ENCODE data around the gene SIN3B. TPM values are rescaled to one million over a fixed set of nuclear protein-coding genes. Genes with fewer than 3 reads are reported as not detected.

SIN3B gene
- total RNA-seq, 1 experiment from 2014 or later: 18.8 TPM

DNA sequence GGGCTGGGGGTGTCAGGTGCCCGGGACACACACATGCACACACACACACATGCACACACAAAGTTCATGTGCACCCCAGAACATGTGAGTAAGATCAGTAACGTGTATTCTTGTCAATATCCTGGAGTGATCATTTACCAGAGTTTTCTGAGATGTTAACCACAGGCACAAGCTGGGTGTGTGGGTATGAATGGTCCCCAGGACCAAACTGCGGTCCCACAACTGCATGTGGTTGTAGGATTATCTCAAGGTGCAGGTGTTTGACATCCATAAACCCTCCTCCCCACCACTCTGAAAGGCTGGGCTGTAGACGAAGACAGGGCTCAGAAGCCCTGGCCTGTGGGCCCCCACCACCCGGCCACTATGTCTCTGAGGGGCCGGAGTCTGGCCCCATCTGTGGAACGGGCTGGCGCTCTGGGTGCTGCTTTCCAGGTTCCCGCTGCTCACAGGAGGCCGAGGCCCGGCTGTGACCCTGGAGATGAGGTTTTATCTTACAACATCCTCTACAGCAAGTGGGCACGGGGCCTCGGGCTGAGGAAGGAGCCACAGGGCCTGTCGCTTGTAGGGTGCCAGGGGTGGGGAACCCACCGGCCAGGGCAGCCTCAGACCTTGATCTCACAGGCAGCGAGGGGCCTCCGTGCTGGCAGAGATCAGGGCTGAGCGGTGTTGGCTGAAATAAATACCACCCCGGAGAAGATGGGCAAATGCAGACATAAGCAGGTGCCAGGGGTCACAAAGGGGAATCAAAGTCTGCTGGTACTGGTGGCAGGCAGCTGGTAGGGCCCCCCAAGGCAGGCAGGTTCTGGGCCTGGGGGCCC, 63.9 kb downstream of the SIN3B start:
- no peak for DNase-seq (ENCODE audit: low read depth in 1 of 2, low spot score in 2 of 2)
- Histone ChIP-seq H3K4me3 (no peak overlapping the region), H3K27ac (no peak overlapping the region), H3K4me1 (replicated peaks) (peaks cover 23% of the 10 kb centered on the region), H3K27me3 (replicated peaks) (no peaks in the 10 kb centered on the region), H3K9me3 (replicated peaks) (no peaks in the 10 kb centered on the region; the same call in 1 of the 2 replicates), H3K36me3 (no peaks in the 10 kb centered on the region)

DNA sequence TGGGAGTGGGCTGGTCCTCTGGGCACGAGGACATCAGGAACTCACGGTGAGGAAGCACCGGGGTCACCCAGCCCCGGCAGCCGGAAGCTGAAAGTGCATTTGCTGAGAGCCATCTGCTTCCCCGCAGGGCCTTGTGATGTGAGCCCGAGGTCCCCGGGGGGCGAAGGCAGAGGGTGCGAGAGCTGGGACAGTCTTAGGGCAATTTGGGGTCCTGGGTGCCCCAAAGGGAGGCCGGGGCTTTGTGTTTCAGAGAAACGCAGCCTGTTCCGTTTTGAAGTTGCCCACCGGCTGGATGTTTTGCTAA, 64.4 kb downstream of the SIN3B start:
- H3K4me3 ChIP-seq: no peak overlapping the region
- H3K27me3 ChIP-seq (replicated peaks): no peaks in the 10 kb centered on the region
- peaks cover 18% of the 10 kb centered on the region for H3K4me1 ChIP-seq (replicated peaks)
- DNase-seq (ENCODE audit: low read depth in 1 of 2, low spot score in 2 of 2): no peak
- no peaks in the 10 kb centered on the region for H3K36me3 ChIP-seq
- no peaks in the 10 kb centered on the region; the same call in 1 of the 2 replicates for H3K9me3 ChIP-seq (replicated peaks)
- no peak overlapping the region for H3K27ac ChIP-seq

DNA sequence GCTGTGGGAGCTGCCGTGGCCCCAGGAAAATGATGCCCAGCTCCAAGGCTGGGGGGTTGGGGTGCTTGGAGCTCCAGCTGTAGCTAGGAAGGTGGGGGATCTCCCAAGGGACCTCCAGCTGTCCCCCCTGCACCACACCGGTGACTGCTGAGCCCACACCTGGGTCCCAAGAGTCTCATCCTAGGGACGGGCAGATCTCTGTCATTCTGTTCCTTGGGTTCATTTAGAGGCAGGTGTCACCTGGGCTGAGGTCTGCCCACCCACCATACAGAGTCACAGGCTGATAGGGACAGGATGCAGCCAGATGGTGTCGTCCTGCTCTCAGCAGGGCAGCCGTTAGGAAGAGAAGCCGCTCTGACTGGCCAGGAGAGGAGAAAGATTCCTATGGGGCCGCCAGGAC, 64.9 kb downstream of the SIN3B start:
- Histone ChIP-seq H3K27me3 (replicated peaks) (no peaks in the 10 kb centered on the region), H3K36me3 (no peaks in the 10 kb centered on the region), H3K27ac (no peak overlapping the region), H3K9me3 (replicated peaks) (no peaks in the 10 kb centered on the region; the same call in 1 of the 2 replicates), H3K4me3 (no peak overlapping the region), H3K4me1 (replicated peaks) (peaks cover 13% of the 10 kb centered on the region)
- no peak for DNase-seq (ENCODE audit: low read depth in 1 of 2, low spot score in 2 of 2)

DNA sequence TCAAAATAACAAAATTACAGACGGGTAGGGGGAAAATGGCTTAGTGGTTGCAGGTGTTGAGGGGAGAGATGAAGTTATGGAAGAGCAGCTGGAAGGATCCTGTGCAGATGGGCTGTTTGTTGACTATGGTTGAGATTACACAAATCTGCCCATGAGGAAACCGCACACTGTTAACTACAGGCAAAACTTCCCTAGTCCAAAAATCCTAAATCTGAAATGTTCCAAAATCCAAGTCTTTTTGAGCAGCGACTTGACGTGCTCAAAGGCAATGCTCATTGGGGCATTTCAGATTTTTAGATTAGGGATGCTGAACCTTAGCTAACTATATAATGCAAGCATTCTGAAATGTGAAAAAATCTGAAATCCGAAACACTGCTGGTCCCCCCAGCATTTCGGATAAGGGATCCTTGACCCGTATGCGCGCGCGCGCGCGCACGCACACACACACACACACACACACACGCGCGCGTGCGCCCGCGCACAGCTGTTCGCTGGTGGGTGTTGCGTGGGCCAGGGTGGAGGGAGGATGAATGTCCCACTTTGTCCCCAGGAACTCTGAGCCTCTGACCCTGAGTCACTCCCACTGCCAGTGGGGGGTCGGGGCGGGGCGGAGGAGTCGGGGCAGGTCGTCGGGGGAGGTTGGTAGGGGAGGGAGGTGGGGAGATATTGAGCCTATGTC, 66.4 kb downstream of the SIN3B start:
- no peaks in the 10 kb centered on the region for H3K36me3 ChIP-seq
- H3K27ac ChIP-seq: no peak overlapping the region
- H3K9me3 ChIP-seq (replicated peaks): no peaks in the 10 kb centered on the region; the same call in 1 of the 2 replicates
- peak in 1 of 2 experiments; percentile 14 for DNase-seq (ENCODE audit: low read depth in 1 of 2, low spot score in 2 of 2)
- peaks cover 12% of the 10 kb centered on the region for H3K4me1 ChIP-seq (replicated peaks)
- peak overlapping the region; percentile 46 for H3K4me3 ChIP-seq
- H3K27me3 ChIP-seq (replicated peaks): no peaks in the 10 kb centered on the region

DNA sequence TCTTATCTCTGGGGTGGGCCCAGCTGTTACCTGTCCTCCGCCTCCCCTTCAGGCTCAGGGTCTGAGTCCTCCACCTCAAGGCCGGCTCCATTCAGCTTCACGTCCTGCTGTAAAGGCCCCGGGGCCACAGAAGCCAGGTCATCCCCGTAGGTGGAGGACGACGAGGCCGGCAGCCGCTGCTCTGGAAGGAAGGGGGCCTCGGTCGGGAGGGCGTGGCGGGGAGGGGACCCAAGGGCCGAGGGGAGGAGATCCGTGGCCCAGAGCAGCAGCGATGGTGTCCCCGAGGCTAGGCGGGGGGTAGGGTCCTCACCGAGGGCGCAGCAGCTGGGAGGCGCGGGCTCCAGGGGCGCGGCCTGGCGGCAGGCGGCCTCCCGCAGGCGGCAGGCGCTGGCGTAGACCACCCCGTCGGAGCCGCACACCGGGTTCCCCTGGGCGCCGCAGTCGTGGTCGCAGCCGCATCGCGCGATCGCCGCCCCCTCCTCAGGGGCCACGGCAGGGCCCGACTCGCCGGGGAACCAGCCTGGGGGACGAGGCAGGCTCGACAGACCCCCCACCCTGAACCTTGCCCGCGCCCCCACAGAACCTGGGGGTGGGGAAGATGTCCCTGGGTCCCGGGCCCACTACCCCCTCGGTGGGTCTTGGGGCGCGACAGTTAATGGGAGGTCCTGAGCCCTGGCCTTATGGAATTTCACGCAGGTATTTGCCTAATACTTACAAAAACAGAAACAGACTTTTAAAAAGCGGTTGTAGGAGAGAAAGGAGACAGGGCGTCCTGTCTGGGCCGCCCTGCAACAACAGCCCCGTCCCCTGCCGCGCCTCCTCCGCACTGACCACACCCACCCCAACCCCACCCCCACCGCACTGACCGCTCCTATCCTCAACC, 67.2 kb downstream of the SIN3B start:
- Histone ChIP-seq H3K4me1 (replicated peaks) (peaks cover 12% of the 10 kb centered on the region), H3K27ac (peak overlapping the region; percentile 44), H3K36me3 (no peaks in the 10 kb centered on the region), H3K27me3 (replicated peaks) (no peaks in the 10 kb centered on the region), H3K9me3 (replicated peaks) (no peaks in the 10 kb centered on the region; the same call in 1 of the 2 replicates), H3K4me3 (peak overlapping the region; percentile 46)
- peak in 1 of 2 experiments; percentile 35 for DNase-seq (ENCODE audit: low read depth in 1 of 2, low spot score in 2 of 2)

DNA sequence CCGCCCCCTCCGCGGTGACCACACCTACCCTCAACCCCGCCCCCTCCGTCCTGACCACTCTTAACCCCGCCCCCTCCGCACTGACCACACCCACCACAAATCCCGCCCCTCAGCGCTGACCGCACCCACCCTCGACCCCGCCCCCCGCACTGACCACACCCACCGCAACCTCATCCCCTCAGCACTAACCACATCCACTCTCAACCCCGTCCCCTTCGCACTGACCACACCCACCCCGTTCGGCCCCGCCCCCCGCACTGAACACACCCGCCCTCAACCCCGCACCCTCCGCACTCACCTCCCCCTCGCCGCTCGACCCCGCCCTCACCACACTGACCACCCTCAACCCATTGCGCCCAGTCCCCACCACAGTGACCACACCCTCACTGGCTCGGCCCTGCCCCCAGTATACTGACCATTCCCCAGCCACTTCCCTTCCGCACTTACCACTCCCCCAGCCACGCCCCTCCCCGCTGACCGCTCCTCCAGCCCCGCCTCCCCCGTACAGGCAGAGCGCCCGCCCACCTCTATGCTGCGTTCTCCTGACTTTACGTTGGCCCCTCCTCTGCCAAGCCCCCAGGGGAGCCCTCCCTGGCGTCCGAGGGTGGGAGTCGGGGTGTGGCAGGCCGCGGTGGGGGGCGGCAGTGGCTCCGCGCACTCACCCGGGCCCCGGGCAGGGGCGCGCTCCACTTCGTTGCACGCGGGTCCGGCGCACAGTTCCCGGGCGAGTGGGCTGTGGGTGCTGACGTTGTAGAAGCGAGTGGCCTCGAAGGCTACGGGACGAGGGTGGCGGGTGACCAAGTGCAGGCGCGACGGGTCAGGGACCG, 68.0 kb downstream of the SIN3B start:
- H3K4me3 ChIP-seq: peak overlapping the region; percentile 51
- H3K27ac ChIP-seq: no peak overlapping the region
- H3K9me3 ChIP-seq (replicated peaks): no peaks in the 10 kb centered on the region; the same call in 1 of the 2 replicates
- no peaks in the 10 kb centered on the region for H3K36me3 ChIP-seq
- peaks cover 12% of the 10 kb centered on the region for H3K4me1 ChIP-seq (replicated peaks)
- H3K27me3 ChIP-seq (replicated peaks): no peaks in the 10 kb centered on the region
- peak; percentile 80 to 97 for DNase-seq (ENCODE audit: low read depth in 1 of 2, low spot score in 2 of 2)

DNA sequence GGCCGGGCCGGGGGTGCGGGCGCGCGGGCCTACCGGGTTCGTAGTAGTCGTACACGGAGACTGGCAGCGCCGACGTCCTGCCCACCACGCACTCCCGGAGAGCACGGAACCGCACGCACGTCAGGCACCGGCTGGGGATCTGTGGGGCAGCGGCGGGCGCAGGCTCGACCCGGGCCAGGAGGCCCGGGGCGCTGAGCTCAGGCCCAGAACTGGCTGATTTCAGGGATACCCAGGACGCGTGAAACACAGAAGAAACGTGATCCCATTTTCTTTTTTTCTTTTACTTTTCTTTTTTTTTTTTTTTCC, 68.6 kb downstream of the SIN3B start:
- no peaks in the 10 kb centered on the region for H3K36me3 ChIP-seq

DNA sequence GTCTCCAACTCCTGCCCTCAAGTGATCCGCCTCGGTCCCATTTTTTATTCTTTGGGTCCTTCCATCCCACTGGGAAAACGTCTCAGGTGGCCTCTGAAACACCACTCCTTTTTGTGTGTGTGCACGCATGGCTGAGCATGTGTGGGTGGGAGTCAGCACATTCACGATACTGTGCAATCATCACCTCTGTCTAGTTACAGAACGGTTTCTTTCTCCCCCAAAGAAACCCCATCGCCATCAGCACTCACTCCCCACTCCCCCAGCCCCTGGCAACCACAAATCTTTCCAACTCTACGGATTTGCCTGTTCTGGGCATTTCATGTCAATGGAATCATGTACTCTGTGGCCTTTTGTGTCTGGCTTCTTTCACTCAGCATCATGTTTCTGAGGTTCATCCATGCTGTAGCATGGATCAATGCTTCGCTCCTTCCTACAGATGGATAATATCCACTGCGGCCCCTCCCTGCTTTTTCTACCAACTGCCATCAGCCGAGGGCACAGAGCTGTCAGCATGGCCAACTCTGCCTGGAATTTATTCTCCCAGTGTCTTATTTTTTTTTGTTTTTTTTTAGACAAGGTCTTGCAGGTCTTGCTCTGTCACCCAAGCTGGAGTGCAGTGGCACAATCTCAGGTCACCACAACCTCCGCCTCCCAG, 69.3 kb downstream of the SIN3B start:
- Histone ChIP-seq H3K4me3 (no peak overlapping the region), H3K9me3 (replicated peaks) (no peaks in the 10 kb centered on the region; the same call in 1 of the 2 replicates), H3K4me1 (replicated peaks) (peaks cover 12% of the 10 kb centered on the region), H3K27me3 (replicated peaks) (no peaks in the 10 kb centered on the region), H3K36me3 (no peaks in the 10 kb centered on the region), H3K27ac (no peak overlapping the region)
- DNase-seq (ENCODE audit: low read depth in 1 of 2, low spot score in 2 of 2): no peak

More for the DNA sequence above, 68.6 kb downstream of the SIN3B start:
- H3K4me3 ChIP-seq: peak overlapping the region; percentile 51
- H3K27me3 ChIP-seq (replicated peaks): no peaks in the 10 kb centered on the region
- no peak overlapping the region for H3K27ac ChIP-seq
- no peaks in the 10 kb centered on the region; the same call in 1 of the 2 replicates for H3K9me3 ChIP-seq (replicated peaks)
- peaks cover 12% of the 10 kb centered on the region for H3K4me1 ChIP-seq (replicated peaks)
- no peak for DNase-seq (ENCODE audit: low read depth in 1 of 2, low spot score in 2 of 2)

DNA sequence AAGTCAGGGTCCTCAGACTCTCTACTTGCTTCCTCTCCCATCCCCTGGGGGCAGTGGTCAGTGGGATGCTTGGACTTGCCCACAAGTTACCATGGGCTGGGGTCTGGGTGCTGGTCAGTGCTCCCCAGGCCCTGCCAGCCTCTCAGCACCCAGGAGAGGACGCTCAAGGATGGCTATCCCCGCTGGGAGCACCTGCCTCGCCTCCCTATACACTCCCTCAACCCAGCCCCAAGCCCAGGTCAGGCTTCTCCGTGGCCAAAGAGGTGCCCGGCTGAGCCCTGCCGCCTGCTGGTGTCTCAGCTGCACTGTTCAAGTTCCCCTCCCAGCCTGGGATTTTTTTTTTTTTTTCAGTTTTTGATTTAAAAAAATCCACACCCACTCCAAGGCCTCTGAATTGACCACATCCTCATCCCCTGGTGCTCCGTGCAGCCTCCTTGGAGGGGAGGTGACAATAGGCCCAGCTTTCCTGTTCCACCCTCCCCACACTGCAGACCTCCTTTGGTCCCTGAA, 70.4 kb downstream of the SIN3B start:
- Histone ChIP-seq H3K4me1 (replicated peaks) (peaks cover 12% of the 10 kb centered on the region), H3K27ac (no peak overlapping the region), H3K27me3 (replicated peaks) (no peaks in the 10 kb centered on the region), H3K36me3 (no peaks in the 10 kb centered on the region), H3K9me3 (replicated peaks) (peaks cover 3% of the 10 kb centered on the region; the same call in 1 of the 2 replicates), H3K4me3 (no peak overlapping the region)
- DNase-seq (ENCODE audit: low read depth in 1 of 2, low spot score in 2 of 2): peak; percentile 42 to 60

DNA sequence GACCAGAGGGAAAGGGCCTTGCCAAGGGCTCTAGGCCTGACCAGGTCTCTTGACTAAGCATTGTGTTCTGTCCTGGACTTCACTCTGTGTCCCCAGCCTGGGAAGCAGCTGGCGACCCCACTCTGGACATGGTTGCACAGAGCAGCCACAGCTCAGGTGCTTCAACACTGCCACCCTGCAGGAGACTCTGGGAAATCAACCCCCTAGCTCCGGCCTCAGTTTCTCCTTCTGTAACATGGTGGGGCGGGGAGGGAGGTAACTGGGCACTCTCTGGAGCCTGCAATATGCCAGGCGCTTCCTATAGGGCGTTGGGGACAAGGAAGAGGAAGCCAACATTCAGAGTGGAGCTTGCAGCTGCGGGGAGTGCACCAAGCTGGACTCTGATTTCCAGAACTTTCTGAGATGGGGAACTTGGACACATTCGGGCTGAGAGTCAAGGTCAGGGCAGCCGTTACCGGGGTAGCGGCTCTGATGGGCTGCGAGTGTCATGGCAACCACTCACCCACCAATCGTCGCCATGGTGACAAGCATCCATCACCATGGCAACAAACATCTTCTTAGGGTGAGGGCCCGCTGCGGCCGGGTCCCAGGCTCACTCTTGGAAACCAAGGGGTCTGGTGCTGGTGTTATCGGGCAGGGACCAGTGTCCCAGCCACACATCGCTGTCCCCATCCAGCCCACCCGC, 72.4 kb downstream of the SIN3B start:
- Histone ChIP-seq H3K4me1 (replicated peaks) (peaks cover 6% of the 10 kb centered on the region), H3K36me3 (no peaks in the 10 kb centered on the region), H3K27ac (no peak overlapping the region), H3K9me3 (replicated peaks) (peaks cover 3% of the 10 kb centered on the region; the same call in 1 of the 2 replicates), H3K4me3 (no peak overlapping the region), H3K27me3 (replicated peaks) (no peaks in the 10 kb centered on the region)
- no peak for DNase-seq (ENCODE audit: low read depth in 1 of 2, low spot score in 2 of 2)

DNA sequence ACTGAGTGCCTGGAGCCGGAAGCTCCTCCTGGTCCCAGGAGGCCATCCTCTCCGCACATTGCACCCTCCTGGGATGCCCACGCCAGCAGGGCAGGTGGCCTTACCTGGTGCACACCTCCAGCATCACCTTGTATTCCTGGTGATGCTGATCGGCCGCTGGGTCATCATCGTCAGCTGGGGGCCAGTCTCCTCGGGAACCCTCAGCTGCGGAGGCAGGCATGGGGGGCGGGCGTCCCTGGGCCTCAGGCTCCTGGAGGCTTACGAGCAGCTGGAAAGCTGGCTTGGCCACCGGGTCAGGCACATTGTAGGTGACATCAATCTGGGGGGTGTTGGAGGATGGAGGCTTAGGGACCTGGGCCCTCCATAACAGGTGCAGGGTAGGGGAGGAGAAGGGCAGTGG, 73.3 kb downstream of the SIN3B start:
- no peak overlapping the region for H3K4me3 ChIP-seq
- no peak for DNase-seq (ENCODE audit: low read depth in 1 of 2, low spot score in 2 of 2)

DNA sequence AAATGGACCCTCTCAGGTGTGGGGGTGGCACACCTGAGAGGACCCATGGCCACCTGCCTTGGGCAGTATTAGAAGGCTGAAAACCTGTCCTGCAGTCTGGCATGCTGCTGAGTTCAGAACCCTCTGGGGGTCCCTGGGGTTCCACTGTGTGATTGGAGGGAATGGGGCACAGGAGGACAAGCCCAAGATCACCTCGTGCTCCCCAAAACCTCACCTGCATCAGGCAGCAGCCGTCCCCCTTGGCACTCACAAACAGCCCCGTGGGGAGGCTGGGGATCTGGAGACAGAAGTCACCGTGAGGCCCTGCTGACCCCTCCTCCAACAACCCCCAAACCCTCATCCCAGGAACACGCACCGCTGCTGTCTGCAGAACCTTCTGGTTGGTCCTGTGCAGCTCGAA, 74.1 kb downstream of the SIN3B start:
- Histone ChIP-seq H3K4me1 (replicated peaks) (no peaks in the 10 kb centered on the region), H3K27me3 (replicated peaks) (no peaks in the 10 kb centered on the region), H3K9me3 (replicated peaks) (0 out of 2 replicates have a peak, but pooled peaks cover 3% of the 10 kb centered on the region), H3K36me3 (no peaks in the 10 kb centered on the region), H3K4me3 (no peak overlapping the region), H3K27ac (no peak overlapping the region)
- no peak for DNase-seq (ENCODE audit: low read depth in 1 of 2, low spot score in 2 of 2)

More for the DNA sequence above, 73.3 kb downstream of the SIN3B start:
- Histone ChIP-seq H3K27me3 (replicated peaks) (no peaks in the 10 kb centered on the region), H3K4me1 (replicated peaks) (peaks cover 4% of the 10 kb centered on the region), H3K36me3 (no peaks in the 10 kb centered on the region), H3K9me3 (replicated peaks) (0 out of 2 replicates have a peak, but pooled peaks cover 3% of the 10 kb centered on the region), H3K27ac (no peak overlapping the region)
